ENCODE results near the gene PATL2.

GRCh38 chr15:44641651-44642050 is 69.5 kb downstream of the PATL2 start:
- no peak for TF ChIP-seq POLR2AphosphoS5 (IDR thresholded peaks at IDR 0.05; ENCODE audit: low read depth)
- TF ChIP-seq, protein P1, sequence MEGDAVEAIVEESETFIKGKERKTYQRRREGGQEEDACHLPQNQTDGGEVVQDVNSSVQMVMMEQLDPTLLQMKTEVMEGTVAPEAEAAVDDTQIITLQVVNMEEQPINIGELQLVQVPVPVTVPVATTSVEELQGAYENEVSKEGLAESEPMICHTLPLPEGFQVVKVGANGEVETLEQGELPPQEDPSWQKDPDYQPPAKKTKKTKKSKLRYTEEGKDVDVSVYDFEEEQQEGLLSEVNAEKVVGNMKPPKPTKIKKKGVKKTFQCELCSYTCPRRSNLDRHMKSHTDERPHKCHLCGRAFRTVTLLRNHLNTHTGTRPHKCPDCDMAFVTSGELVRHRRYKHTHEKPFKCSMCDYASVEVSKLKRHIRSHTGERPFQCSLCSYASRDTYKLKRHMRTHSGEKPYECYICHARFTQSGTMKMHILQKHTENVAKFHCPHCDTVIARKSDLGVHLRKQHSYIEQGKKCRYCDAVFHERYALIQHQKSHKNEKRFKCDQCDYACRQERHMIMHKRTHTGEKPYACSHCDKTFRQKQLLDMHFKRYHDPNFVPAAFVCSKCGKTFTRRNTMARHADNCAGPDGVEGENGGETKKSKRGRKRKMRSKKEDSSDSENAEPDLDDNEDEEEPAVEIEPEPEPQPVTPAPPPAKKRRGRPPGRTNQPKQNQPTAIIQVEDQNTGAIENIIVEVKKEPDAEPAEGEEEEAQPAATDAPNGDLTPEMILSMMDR (IDR thresholded peaks at IDR 0.05; ENCODE audit: insufficient read depth, low read length) = no peak
